GM23338 (cell line): Measurements from ENCODE around the gene PDE4B. TPM values are rescaled to one million over a fixed set of nuclear protein-coding genes. Genes with fewer than 3 reads are reported as not detected.

ENCODE experiments used
- ETS1 ChIP-seq: IDR thresholded peaks from 2 replicates; pipeline ENCODE4 v1.6.1; 2016; ENCODE audit warnings: antibody characterized with exemption
- EZH2 ChIP-seq: fragments of 200-600 bp; sonication (generic); IDR thresholded peaks from one replicate; pipeline ENCODE4 v1.8.0; 2017; ENCODE audit warnings: antibody characterized with exemption, mild to moderate bottlenecking, low read depth; ENCODE audit not compliant: unreplicated experiment
- JUNB ChIP-seq: IDR thresholded peaks from one replicate; pipeline ENCODE4 v1.6.1; 2016; ENCODE audit warnings: antibody characterized with exemption; ENCODE audit not compliant: unreplicated experiment
- NANOG ChIP-seq: IDR thresholded peaks from 2 replicates; pipeline ENCODE4 v1.6.1; 2016; ENCODE audit warnings: antibody characterized with exemption, borderline replicate concordance
- POLR2AphosphoS5 ChIP-seq: IDR thresholded peaks from 2 replicates; pipeline ENCODE4 v1.6.1; 2016; ENCODE audit warnings: antibody characterized with exemption, low read depth
- STAT1 ChIP-seq: IDR thresholded peaks from one replicate; pipeline ENCODE4 v1.6.1; 2016; ENCODE audit warnings: antibody characterized with exemption; ENCODE audit not compliant: unreplicated experiment
- polyA plus RNA-seq: library from polyadenylated mRNA; unstranded; fragments of >200 nt; fragmentation: Nextera tagmentation; extraction: Ambion mirVana; gene quantifications from 2 replicates; pipeline ENCODE4 v1.2.1, GENCODE V29; 2016
- total RNA-seq: library from RNA; depleted of rRNA; stranded (reverse); fragments of >200 nt; shearing (Covaris generic); gene quantifications from 2 replicates; pipeline ENCODE4 v1.2.3, GENCODE V29; 2014
- TF ChIP-seq, protein P1 (sequence below): fragments of 250-450 bp; sonication (Bioruptor Pico); IDR thresholded peaks from 2 replicates; pipeline ENCODE4 v1.5.0; 2020; ENCODE audit warnings: mild to moderate bottlenecking, moderate library complexity
- TF ChIP-seq, protein P2 (sequence below): IDR thresholded peaks from one replicate; pipeline ENCODE4 v1.6.1; 2018; ENCODE audit warnings: antibody characterized with exemption; ENCODE audit not compliant: unreplicated experiment
- TF ChIP-seq, protein P3 (sequence below), 2 experiments: fragments of 200-600 bp in 1 of 2; sonication (generic) in 1 of 2; conservative IDR thresholded peaks; 2 replicates each; pipeline versions ENCODE4 v1.5.1 to v1.6.1; 2016 to 2017; ENCODE audit warnings: antibody characterized with exemption in 2 of 2, low read depth in 2 of 2, mild to moderate bottlenecking in 2 of 2, moderate library complexity in 1 of 2

The PDE4B gene
- total and polyA plus RNA-seq, 2 experiments from 2014 or later, result 14.0 to 25.6 TPM

GRCh38 chr1:66296951-66297350 is 504.3 kb downstream of the PDE4B start (continued):
- TF ChIP-seq, protein P1, sequence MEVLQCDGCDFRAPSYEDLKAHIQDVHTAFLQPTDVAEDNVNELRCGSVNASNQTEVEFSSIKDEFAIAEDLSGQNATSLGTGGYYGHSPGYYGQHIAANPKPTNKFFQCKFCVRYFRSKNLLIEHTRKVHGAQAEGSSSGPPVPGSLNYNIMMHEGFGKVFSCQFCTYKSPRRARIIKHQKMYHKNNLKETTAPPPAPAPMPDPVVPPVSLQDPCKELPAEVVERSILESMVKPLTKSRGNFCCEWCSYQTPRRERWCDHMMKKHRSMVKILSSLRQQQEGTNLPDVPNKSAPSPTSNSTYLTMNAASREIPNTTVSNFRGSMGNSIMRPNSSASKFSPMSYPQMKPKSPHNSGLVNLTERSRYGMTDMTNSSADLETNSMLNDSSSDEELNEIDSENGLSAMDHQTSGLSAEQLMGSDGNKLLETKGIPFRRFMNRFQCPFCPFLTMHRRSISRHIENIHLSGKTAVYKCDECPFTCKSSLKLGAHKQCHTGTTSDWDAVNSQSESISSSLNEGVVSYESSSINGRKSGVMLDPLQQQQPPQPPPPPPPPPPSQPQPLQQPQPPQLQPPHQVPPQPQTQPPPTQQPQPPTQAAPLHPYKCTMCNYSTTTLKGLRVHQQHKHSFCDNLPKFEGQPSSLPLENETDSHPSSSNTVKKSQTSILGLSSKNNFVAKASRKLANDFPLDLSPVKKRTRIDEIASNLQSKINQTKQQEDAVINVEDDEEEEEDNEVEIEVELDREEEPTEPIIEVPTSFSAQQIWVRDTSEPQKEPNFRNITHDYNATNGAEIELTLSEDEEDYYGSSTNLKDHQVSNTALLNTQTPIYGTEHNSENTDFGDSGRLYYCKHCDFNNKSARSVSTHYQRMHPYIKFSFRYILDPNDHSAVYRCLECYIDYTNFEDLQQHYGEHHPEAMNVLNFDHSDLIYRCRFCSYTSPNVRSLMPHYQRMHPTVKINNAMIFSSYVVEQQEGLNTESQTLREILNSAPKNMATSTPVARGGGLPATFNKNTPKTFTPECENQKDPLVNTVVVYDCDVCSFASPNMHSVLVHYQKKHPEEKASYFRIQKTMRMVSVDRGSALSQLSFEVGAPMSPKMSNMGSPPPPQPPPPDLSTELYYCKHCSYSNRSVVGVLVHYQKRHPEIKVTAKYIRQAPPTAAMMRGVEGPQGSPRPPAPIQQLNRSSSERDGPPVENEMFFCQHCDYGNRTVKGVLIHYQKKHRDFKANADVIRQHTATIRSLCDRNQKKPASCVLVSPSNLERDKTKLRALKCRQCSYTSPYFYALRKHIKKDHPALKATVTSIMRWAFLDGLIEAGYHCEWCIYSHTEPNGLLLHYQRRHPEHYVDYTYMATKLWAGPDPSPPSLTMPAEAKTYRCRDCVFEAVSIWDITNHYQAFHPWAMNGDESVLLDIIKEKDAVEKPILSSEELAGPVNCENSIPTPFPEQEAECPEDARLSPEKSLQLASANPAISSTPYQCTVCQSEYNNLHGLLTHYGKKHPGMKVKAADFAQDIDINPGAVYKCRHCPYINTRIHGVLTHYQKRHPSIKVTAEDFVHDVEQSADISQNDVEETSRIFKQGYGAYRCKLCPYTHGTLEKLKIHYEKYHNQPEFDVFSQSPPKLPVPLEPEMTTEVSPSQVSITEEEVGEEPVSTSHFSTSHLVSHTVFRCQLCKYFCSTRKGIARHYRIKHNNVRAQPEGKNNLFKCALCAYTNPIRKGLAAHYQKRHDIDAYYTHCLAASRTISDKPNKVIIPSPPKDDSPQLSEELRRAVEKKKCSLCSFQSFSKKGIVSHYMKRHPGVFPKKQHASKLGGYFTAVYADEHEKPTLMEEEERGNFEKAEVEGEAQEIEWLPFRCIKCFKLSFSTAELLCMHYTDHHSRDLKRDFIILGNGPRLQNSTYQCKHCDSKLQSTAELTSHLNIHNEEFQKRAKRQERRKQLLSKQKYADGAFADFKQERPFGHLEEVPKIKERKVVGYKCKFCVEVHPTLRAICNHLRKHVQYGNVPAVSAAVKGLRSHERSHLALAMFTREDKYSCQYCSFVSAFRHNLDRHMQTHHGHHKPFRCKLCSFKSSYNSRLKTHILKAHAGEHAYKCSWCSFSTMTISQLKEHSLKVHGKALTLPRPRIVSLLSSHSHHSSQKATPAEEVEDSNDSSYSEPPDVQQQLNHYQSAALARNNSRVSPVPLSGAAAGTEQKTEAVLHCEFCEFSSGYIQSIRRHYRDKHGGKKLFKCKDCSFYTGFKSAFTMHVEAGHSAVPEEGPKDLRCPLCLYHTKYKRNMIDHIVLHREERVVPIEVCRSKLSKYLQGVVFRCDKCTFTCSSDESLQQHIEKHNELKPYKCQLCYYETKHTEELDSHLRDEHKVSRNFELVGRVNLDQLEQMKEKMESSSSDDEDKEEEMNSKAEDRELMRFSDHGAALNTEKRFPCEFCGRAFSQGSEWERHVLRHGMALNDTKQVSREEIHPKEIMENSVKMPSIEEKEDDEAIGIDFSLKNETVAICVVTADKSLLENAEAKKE, result no peak
- TF ChIP-seq ETS1 (no peak), STAT1 (no peak), EZH2 (no peak), JUNB (no peak), NANOG (no peak), POLR2AphosphoS5 (no peak)
- TF ChIP-seq, protein P2, sequence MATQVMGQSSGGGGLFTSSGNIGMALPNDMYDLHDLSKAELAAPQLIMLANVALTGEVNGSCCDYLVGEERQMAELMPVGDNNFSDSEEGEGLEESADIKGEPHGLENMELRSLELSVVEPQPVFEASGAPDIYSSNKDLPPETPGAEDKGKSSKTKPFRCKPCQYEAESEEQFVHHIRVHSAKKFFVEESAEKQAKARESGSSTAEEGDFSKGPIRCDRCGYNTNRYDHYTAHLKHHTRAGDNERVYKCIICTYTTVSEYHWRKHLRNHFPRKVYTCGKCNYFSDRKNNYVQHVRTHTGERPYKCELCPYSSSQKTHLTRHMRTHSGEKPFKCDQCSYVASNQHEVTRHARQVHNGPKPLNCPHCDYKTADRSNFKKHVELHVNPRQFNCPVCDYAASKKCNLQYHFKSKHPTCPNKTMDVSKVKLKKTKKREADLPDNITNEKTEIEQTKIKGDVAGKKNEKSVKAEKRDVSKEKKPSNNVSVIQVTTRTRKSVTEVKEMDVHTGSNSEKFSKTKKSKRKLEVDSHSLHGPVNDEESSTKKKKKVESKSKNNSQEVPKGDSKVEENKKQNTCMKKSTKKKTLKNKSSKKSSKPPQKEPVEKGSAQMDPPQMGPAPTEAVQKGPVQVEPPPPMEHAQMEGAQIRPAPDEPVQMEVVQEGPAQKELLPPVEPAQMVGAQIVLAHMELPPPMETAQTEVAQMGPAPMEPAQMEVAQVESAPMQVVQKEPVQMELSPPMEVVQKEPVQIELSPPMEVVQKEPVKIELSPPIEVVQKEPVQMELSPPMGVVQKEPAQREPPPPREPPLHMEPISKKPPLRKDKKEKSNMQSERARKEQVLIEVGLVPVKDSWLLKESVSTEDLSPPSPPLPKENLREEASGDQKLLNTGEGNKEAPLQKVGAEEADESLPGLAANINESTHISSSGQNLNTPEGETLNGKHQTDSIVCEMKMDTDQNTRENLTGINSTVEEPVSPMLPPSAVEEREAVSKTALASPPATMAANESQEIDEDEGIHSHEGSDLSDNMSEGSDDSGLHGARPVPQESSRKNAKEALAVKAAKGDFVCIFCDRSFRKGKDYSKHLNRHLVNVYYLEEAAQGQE, result no peak
- TF ChIP-seq, protein P3, sequence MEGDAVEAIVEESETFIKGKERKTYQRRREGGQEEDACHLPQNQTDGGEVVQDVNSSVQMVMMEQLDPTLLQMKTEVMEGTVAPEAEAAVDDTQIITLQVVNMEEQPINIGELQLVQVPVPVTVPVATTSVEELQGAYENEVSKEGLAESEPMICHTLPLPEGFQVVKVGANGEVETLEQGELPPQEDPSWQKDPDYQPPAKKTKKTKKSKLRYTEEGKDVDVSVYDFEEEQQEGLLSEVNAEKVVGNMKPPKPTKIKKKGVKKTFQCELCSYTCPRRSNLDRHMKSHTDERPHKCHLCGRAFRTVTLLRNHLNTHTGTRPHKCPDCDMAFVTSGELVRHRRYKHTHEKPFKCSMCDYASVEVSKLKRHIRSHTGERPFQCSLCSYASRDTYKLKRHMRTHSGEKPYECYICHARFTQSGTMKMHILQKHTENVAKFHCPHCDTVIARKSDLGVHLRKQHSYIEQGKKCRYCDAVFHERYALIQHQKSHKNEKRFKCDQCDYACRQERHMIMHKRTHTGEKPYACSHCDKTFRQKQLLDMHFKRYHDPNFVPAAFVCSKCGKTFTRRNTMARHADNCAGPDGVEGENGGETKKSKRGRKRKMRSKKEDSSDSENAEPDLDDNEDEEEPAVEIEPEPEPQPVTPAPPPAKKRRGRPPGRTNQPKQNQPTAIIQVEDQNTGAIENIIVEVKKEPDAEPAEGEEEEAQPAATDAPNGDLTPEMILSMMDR (conservative IDR thresholded peaks at IDR 0.05; ENCODE audit: low read depth in 2 of 2), result no peak
